ENCODE data around the gene SETMAR.
"Not testable (repeated sequence)": the region's sequence is repeated elsewhere in the genome, so short reads cannot be mapped to it uniquely, and the experiment has no call there.

Gene SETMAR

DNA sequence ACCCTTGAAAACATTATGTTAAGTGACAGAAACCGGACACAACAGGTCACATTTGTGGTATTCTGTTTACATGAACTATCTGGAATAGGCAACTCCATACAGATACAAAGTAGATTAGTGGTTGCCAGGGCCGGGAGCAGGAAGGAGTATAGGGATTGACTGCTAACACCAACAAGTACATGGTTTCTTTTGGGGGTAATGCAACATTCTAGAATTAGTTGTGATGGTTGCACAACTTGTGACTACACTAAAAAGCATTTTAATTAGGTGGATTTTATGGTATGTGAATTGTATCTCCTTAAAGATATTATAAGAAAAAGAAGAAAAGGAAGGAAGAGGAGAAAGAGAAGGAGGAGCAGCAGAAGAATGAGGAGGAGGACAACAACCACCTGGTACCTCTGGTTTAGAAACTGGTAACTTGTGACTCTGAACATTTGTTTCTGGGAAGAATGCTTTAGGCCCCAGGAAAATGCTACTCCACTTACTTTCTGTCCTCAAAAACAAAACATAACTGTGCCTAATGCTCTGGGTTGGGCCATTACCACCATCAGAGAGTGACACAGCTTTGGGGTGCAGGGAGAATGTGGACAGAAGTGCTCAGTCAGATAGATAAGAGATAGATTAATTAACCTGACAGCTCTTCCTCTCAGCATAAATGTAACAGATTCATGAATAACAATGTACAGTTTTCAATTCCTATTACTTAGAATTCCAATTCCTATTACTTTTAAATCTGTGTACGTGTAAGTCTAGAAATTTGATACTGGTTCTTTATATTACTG lies 20.3 kb downstream of the SETMAR start:
- no peak overlapping the region for H3K4me3 Mint-ChIP-seq
- H3K27ac Mint-ChIP-seq = no peak overlapping the region
- H3K9me3 Mint-ChIP-seq = no peaks in the 10 kb centered on the region
- DNase-seq (no peak), ATAC-seq (replicated peaks) (no peak)
- H3K36me3 Mint-ChIP-seq (ENCODE audit: insufficient read depth) = peaks cover 3% of the 10 kb centered on the region
- no peaks in the 10 kb centered on the region for H3K27me3 Mint-ChIP-seq
- peaks cover 5 to 7% of the 10 kb centered on the region in 2 donors for H3K4me1 Mint-ChIP-seq (ENCODE audit: low read depth in 2 of 2)

DNA sequence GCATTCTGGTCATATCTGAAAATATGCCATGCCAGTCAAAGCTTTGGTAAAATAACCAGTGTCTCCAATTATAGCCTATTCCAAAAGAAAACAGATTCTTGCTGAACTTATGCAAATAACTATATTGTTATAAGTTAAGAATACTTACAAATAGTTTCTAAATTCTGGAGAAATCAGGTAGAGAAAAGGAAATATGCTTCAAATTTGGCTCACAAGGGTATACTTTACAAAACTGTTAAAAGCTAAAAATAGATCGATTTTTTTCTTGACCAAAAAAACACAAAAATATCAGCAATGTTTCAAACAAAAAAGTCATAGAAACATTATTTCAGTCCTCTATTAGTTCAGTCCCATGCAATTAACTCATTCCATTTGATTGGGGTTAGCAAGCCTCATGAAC lies 23.7 kb downstream of the SETMAR start:
- no peaks in the 10 kb centered on the region for H3K27me3 Mint-ChIP-seq
- no peak overlapping the region for H3K27ac Mint-ChIP-seq

DNA sequence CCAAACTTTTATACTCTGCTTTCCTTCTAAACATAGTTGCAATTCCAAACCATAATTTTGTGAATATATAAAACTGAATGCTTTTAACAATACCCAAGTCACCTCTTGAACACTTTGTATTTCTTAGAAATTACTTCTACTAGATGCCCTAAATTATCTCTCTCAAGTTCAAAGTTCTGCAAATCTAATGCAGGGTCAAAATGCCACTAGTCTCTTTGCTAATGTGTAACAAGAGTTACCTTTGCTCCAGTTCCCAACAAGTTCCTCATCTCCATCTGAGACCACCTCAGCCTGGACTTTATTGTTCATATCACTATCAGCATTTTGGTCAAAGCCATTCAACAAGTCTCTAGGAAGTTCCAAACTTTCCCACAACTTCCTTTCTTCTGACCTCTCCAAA lies 26.6 kb downstream of the SETMAR start:
- not testable (repeated sequence) for DNase-seq; H3K4me1 Mint-ChIP-seq (ENCODE audit: low read depth in 2 of 2); H3K9me3 Mint-ChIP-seq; ATAC-seq (replicated peaks); H3K36me3 Mint-ChIP-seq (ENCODE audit: insufficient read depth); H3K27me3 Mint-ChIP-seq; H3K27ac Mint-ChIP-seq; H3K4me3 Mint-ChIP-seq

More for the DNA sequence above, 23.7 kb downstream of the SETMAR start:
- Mint-ChIP-seq H3K4me3 (no peak overlapping the region), H3K4me1 (ENCODE audit: low read depth in 2 of 2) (peaks cover 0 to 2% of the 10 kb centered on the region in 2 donors), H3K36me3 (ENCODE audit: insufficient read depth) (peaks cover 3% of the 10 kb centered on the region), H3K9me3 (peaks cover 0 to 3% of the 10 kb centered on the region in 2 donors)
- ATAC-seq (replicated peaks) (no peak), DNase-seq (no peak)

GRCh38 chr3:4332111-4332510 lies 28.9 kb downstream of the SETMAR start:
- Mint-ChIP-seq H3K4me1 (ENCODE audit: low read depth in 2 of 2) (no peaks in the 10 kb centered on the region), H3K36me3 (ENCODE audit: insufficient read depth) (no peaks in the 10 kb centered on the region), H3K27ac (no peak overlapping the region), H3K4me3 (no peak overlapping the region), H3K9me3 (peaks cover 0 to 3% of the 10 kb centered on the region in 2 donors), H3K27me3 (no peaks in the 10 kb centered on the region)
- DNase-seq (no peak), ATAC-seq (replicated peaks) (no peak)

DNA sequence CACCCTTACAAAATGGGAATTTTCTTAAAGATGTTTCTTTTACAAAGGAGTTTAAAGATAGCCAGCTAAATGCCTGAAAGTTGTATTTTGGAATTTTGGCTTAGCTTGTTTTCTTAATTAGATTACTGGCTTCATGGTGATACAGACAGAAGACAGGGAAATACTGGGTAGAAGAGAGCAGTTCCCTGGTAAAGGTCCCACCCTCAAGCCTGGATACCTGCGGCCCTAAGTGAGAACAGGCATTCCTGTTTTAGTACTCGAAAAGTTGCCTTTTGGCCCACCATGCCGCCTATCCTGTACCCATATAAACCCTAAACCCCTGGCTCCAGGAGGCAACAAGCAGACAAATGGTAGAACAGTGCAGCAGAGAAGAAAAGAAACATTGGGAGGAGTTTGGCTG lies 29.4 kb downstream of the SETMAR start:
- H3K9me3 Mint-ChIP-seq = peaks cover 0 to 3% of the 10 kb centered on the region in 2 donors
- H3K36me3 Mint-ChIP-seq (ENCODE audit: insufficient read depth) = no peaks in the 10 kb centered on the region
- no peaks in the 10 kb centered on the region for H3K27me3 Mint-ChIP-seq
- no peak overlapping the region for H3K4me3 Mint-ChIP-seq
- H3K27ac Mint-ChIP-seq = no peak overlapping the region
- no peaks in the 10 kb centered on the region for H3K4me1 Mint-ChIP-seq (ENCODE audit: low read depth in 2 of 2)
- no peak for DNase-seq
- no peak for ATAC-seq (replicated peaks)

DNA sequence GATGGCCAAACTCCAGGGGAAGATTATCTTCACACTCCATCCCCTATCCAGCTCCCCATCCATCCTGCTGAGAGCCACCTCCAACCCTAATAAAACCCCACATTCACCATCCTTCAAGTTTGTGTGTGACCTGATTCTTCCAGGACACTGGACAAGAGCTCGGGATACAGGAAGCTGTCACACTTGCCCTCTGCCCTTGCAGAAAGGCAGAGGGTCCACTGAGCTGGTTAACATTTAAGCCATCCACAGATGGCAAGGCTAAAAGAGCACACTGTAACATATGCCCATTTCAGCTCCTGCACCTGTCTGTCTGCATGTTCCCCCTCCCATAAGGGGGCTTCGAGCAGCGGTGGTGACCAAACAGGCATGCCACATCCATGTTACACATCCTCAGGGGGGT lies 29.8 kb downstream of the SETMAR start:
- peaks cover 0 to 3% of the 10 kb centered on the region in 2 donors for H3K9me3 Mint-ChIP-seq
- DNase-seq = no peak
- ATAC-seq (replicated peaks) = no peak

GRCh38 chr3:4334548-4334947 lies 31.4 kb downstream of the SETMAR start:
- Mint-ChIP-seq H3K4me3 (no peak overlapping the region), H3K27me3 (no peaks in the 10 kb centered on the region), H3K36me3 (ENCODE audit: insufficient read depth) (no peaks in the 10 kb centered on the region), H3K4me1 (ENCODE audit: low read depth in 2 of 2) (no peaks in the 10 kb centered on the region), H3K27ac (no peak overlapping the region), H3K9me3 (peaks cover 0 to 3% of the 10 kb centered on the region in 2 donors)
- DNase-seq (no peak), ATAC-seq (replicated peaks) (no peak)

More for the DNA sequence above, 29.8 kb downstream of the SETMAR start:
- Mint-ChIP-seq H3K27ac (no peak overlapping the region), H3K27me3 (no peaks in the 10 kb centered on the region), H3K4me1 (ENCODE audit: low read depth in 2 of 2) (no peaks in the 10 kb centered on the region), H3K4me3 (no peak overlapping the region), H3K36me3 (ENCODE audit: insufficient read depth) (no peaks in the 10 kb centered on the region)

DNA sequence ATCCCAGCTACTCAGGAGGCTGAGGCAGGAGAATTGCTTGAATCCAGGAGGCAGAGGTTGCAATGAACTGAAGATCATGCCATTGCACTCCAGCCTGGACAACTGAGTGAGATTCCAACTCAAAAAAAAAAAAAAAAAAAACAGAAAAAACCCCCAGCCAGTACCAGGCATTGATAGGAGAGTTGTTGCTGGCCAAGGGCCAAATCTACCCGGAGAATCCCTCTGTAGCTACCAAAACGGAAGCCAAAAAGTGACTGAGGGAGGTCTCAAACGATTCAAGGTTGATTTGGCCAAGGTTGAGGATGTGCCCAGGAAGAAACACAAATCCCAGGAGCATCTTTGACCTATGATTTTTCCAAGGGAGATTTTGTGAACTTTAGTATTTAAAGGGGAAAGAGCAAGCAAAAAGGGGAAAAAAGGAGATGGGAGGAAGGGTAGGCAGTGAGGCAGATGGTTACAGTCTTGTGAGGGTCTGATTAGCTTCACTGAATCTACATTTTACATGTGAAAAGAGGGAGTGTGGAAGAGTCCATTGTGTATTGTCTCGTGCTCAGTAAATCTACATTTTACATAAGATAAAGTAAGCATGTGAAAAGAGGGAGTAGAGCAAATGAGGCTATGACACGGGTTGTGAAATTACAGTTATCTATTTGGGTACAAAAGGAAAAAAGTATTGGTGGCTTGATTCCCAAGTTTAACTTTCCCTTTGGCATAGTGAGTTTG lies 32.8 kb downstream of the SETMAR start:
- Mint-ChIP-seq H3K4me3 (no peak overlapping the region), H3K4me1 (ENCODE audit: low read depth in 2 of 2) (no peaks in the 10 kb centered on the region), H3K27me3 (no peaks in the 10 kb centered on the region), H3K27ac (no peak overlapping the region), H3K9me3 (no peaks in the 10 kb centered on the region), H3K36me3 (ENCODE audit: insufficient read depth) (no peaks in the 10 kb centered on the region)
- ATAC-seq (replicated peaks) (no peak), DNase-seq (no peak)

- no peak for DNase-seq
- no peak for ATAC-seq (replicated peaks)
- H3K27me3 Mint-ChIP-seq = no peaks in the 10 kb centered on the region
- no peaks in the 10 kb centered on the region for H3K4me1 Mint-ChIP-seq (ENCODE audit: low read depth in 2 of 2)
- no peaks in the 10 kb centered on the region for H3K9me3 Mint-ChIP-seq
- no peak overlapping the region for H3K4me3 Mint-ChIP-seq
- H3K36me3 Mint-ChIP-seq (ENCODE audit: insufficient read depth) = no peaks in the 10 kb centered on the region
- no peak overlapping the region for H3K27ac Mint-ChIP-seq
Observed at GRCh38 chr3:4336850-4337546, 33.8 kb downstream of the SETMAR start.

DNA sequence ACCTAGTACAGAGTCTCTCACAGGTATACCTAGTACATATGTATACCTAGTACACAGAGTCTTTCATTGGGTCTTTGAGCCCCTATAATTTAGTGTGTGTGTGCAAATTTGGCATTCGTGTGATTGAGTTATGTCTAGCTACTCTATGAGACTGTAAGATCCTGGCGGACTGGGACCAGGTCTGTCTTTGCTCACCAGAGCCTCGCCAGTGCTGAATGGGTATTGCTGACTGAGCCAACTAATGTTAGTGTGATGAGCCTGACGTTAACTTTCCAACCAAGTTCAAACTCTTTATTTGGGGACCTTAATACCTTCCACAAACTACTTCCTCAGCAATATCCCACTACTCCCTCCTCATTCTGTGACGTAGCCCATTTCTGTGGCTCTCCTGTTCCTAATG lies 35.6 kb downstream of the SETMAR start:
- Mint-ChIP-seq H3K4me1 (ENCODE audit: low read depth in 2 of 2) (no peaks in the 10 kb centered on the region), H3K9me3 (no peaks in the 10 kb centered on the region), H3K27me3 (no peaks in the 10 kb centered on the region), H3K27ac (no peak overlapping the region), H3K4me3 (no peak overlapping the region), H3K36me3 (ENCODE audit: insufficient read depth) (no peaks in the 10 kb centered on the region)
- ATAC-seq (replicated peaks) (no peak), DNase-seq (no peak)

- no peaks in the 10 kb centered on the region for H3K36me3 Mint-ChIP-seq (ENCODE audit: insufficient read depth)
- no peak overlapping the region for H3K27ac Mint-ChIP-seq
- H3K4me1 Mint-ChIP-seq (ENCODE audit: low read depth in 2 of 2) = no peaks in the 10 kb centered on the region
- H3K4me3 Mint-ChIP-seq = no peak overlapping the region
- ATAC-seq (replicated peaks) = no peak
- H3K27me3 Mint-ChIP-seq = no peaks in the 10 kb centered on the region
- no peaks in the 10 kb centered on the region for H3K9me3 Mint-ChIP-seq
- DNase-seq = no peak
Observed at GRCh38 chr3:4340077-4340410, 36.9 kb downstream of the SETMAR start.

DNA sequence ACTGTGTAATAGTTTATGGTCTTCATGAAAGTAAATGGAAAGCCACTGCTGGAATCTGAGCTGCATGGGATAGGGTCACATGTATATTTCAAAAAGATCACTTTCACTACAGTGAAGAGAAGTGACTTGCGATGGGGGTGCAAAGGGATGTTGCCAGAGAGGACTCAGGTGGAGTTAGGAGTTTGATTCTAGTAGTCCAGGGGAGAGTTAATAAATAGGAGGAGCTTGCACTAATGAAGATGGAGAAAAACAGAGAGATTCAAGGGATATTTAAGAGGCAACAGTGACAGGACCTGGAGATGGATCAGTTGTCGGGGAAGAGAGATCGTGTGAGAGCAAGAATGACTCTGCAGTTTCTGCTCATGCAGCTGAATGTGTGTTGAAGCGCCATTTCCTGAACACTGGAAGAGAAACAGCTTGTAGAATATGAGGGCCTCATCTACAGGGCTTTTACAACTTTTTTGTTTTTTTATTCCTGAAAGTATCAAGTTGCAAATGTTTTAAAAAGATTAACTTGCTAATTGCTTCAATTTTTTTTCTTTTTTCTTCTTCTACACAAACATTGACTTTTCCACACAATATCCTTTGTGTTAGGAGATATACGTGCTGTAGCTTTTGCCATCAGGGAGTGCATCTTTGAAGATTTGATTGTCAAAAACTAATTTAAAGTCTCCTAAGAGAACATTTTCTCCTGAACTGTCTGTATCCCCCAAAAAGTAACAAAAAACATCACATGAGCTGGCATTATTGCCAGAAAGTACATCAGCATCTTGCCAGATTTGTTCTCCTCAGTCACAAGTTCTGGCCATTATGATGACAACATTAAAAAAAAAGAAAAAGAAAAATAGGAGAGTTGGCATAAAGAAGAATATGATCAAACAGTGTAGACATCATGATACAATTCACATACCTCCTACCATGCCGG lies 37.5 kb downstream of the SETMAR start:
- ATAC-seq (replicated peaks) (no peak), DNase-seq (no peak)
- Mint-ChIP-seq H3K4me1 (ENCODE audit: low read depth in 2 of 2) (no peaks in the 10 kb centered on the region), H3K27me3 (no peaks in the 10 kb centered on the region), H3K27ac (no peak overlapping the region), H3K4me3 (no peak overlapping the region), H3K9me3 (no peaks in the 10 kb centered on the region), H3K36me3 (ENCODE audit: insufficient read depth) (no peaks in the 10 kb centered on the region)

DNA sequence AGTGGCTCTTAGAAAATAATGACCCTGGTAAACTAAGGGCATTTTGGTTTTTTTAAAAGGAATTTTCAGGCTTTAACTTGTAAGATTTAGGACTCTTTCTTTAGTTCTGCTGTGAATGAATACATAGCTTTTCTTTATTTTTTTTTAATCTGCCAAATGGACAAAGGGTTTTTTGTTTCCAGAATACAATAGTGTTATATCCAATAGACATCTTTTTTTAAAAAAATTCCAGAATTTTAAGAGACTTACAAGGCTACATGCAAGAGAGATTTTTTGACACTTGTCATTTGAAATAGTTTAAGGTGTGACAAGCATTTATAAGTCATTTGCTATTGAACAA lies 38.1 kb downstream of the SETMAR start:
- Mint-ChIP-seq H3K4me1 (ENCODE audit: low read depth in 2 of 2) (peaks cover 0 to under 1% of the 10 kb centered on the region in 2 donors), H3K9me3 (no peaks in the 10 kb centered on the region)
- no peak for DNase-seq

More for the DNA sequence above, 38.1 kb downstream of the SETMAR start:
- H3K27ac Mint-ChIP-seq = no peak overlapping the region
- no peak overlapping the region for H3K4me3 Mint-ChIP-seq
- H3K36me3 Mint-ChIP-seq (ENCODE audit: insufficient read depth) = no peaks in the 10 kb centered on the region
- H3K27me3 Mint-ChIP-seq = no peaks in the 10 kb centered on the region
- ATAC-seq (replicated peaks) = no peak

Measured in effector memory CD8-positive, alpha-beta T cell (primary cell).